Activated CD4-positive, alpha-beta memory T cell treated with anti-CD3 and anti-CD28 coated beads, Interleukin-2, amount 10 ng/mL, durations not matched to agents 7 days and 5 days (primary cell): ENCODE measurements around the gene PPAN. TPM values are rescaled to one million over a fixed set of nuclear protein-coding genes. Genes with fewer than 3 reads are reported as not detected.

Experiments used
- CTCF ChIA-PET: fragments of 350-600 bp; sonication (Branson Sonifier 250); formaldehyde crosslinking; loops from one replicate; lab custom pipeline; 2021; ENCODE audit warnings: antibody characterized with exemption, inconsistent platforms; lab: Charles Lee
- POLR2A ChIA-PET: fragments of 350-600 bp; sonication (Branson Sonifier 250); formaldehyde crosslinking; loops from one replicate; lab custom pipeline; 2021; ENCODE audit warnings: antibody characterized with exemption; lab: Charles Lee
- DNase-seq: peaks from one replicate; pipeline ENCODE4 v3.0.0-alpha.2; 2020
- H3K27ac Mint-ChIP-seq: one replicate; pipeline ENCODE4 v1.8.0; 2021; ENCODE audit warnings: mild to moderate bottlenecking, mixed read lengths
- H3K27me3 Mint-ChIP-seq: one replicate; pipeline ENCODE4 v1.8.0; 2021; ENCODE audit warnings: mixed read lengths
- H3K36me3 Mint-ChIP-seq: one replicate; pipeline ENCODE4 v1.8.0; 2021; ENCODE audit warnings: low read depth, mixed read lengths
- H3K4me1 Mint-ChIP-seq: one replicate; pipeline ENCODE4 v1.8.0; 2021; ENCODE audit warnings: mixed read lengths
- H3K4me3 Mint-ChIP-seq: one replicate; pipeline ENCODE4 v1.8.0; 2021; ENCODE audit warnings: mild to moderate bottlenecking, mixed read lengths
- H3K9me3 Mint-ChIP-seq: one replicate; pipeline ENCODE4 v1.8.0; 2021; ENCODE audit warnings: mixed read lengths
- total RNA-seq, 2 experiments: library from RNA; stranded (reverse); gene quantifications; one replicate each; pipeline ENCODE4 v1.2.3, GENCODE V29; 2021

Gene PPAN
- total RNA-seq, 2 experiments from 2014 or later, result 74.3 to 75.6 TPM

- ChIA-PET CTCF (interaction anchor here (0.6 to 0.8 kb wide), 3 partner anchors 10 to 113 kb away, joined by 3 to 5 read pairs (median 3); no protein-coding TSS in a partner anchor), POLR2A (interaction anchor here (1.5 to 1.7 kb wide), 2 partner anchors 13 to 16 kb away, joined by 3 to 4 read pairs; no protein-coding TSS in a partner anchor)
- Mint-ChIP-seq H3K27me3 (no peaks in the 10 kb centered on the region), H3K4me3 (no peak overlapping the region), H3K27ac (no peak overlapping the region), H3K36me3 (peaks cover 62% of the 10 kb centered on the region), H3K9me3 (no peaks in the 10 kb centered on the region), H3K4me1 (peaks cover 1% of the 10 kb centered on the region)
- no peak for DNase-seq
These were observed 30.8 kb downstream of the PPAN start for GRCh38 chr19:10136936-10137335.

GRCh38 chr19:10137751-10138682 lies 31.9 kb downstream of the PPAN start:
- Mint-ChIP-seq H3K36me3 (peaks cover 66% of the 10 kb centered on the region), H3K4me3 (no peak overlapping the region), H3K27me3 (no peaks in the 10 kb centered on the region), H3K9me3 (no peaks in the 10 kb centered on the region), H3K4me1 (peaks cover 7% of the 10 kb centered on the region), H3K27ac (no peak overlapping the region)
- DNase-seq, result no peak
- POLR2A ChIA-PET, result interaction anchor here (1.0 to 1.7 kb wide), 2 partner anchors 15 to 17 kb away, joined by 3 to 4 read pairs; no protein-coding TSS in a partner anchor
- CTCF ChIA-PET, result interaction anchor here (1.0 kb wide), 1 partner anchor 19 kb away, joined by 3 read pairs; no protein-coding TSS in a partner anchor

- peaks cover 16% of the 10 kb centered on the region for H3K4me1 Mint-ChIP-seq
- POLR2A ChIA-PET, result interaction anchor here (1.0 kb wide), 1 partner anchor 16 kb away, joined by 3 read pairs; no protein-coding TSS in a partner anchor
- no peaks in the 10 kb centered on the region for H3K9me3 Mint-ChIP-seq
- no peak for DNase-seq
- H3K27ac Mint-ChIP-seq, result no peak overlapping the region
- CTCF ChIA-PET, result interaction anchor here (0.6 to 1.1 kb wide), 3 partner anchors 20 to 249 kb away, joined by 3 to 4 read pairs (median 3); no protein-coding TSS in a partner anchor
- H3K36me3 Mint-ChIP-seq, result peaks cover 68% of the 10 kb centered on the region
- H3K4me3 Mint-ChIP-seq, result no peak overlapping the region
- H3K27me3 Mint-ChIP-seq, result no peaks in the 10 kb centered on the region
These were observed 33.0 kb downstream of the PPAN start for GRCh38 chr19:10138879-10139795.

GRCh38 chr19:10139952-10140351 lies 33.8 kb downstream of the PPAN start:
- peaks cover 24% of the 10 kb centered on the region for H3K4me1 Mint-ChIP-seq
- no peaks in the 10 kb centered on the region for H3K27me3 Mint-ChIP-seq
- ChIA-PET POLR2A (no interaction called here), CTCF (interaction anchor here (1.1 kb wide), 1 partner anchor 248 kb away, joined by 3 read pairs; no protein-coding TSS in a partner anchor)
- H3K9me3 Mint-ChIP-seq, result no peaks in the 10 kb centered on the region
- no peak overlapping the region for H3K27ac Mint-ChIP-seq
- no peak overlapping the region for H3K4me3 Mint-ChIP-seq
- DNase-seq, result no peak
- H3K36me3 Mint-ChIP-seq, result peaks cover 70% of the 10 kb centered on the region

- no peak for DNase-seq
- Mint-ChIP-seq H3K36me3 (peaks cover 81% of the 10 kb centered on the region), H3K4me1 (peaks cover 36% of the 10 kb centered on the region), H3K27ac (peak overlapping the region; percentile 49), H3K4me3 (no peak overlapping the region), H3K9me3 (no peaks in the 10 kb centered on the region), H3K27me3 (no peaks in the 10 kb centered on the region)
- ChIA-PET CTCF (no interaction called here), POLR2A (interaction anchor here (0.8 to 2.1 kb wide), 2 partner anchors 24 to 52 kb away, joined by 3 to 7 read pairs; no protein-coding TSS in a partner anchor)
These were observed 35.3 kb downstream of the PPAN start for GRCh38 chr19:10141479-10141878.

GRCh38 chr19:10141973-10142372 lies 35.8 kb downstream of the PPAN start:
- POLR2A ChIA-PET, result interaction anchor here (1.1 to 2.2 kb wide), 5 partner anchors 9 to 57 kb away, joined by 4 to 14 read pairs (median 8); no protein-coding TSS in a partner anchor
- Mint-ChIP-seq H3K27me3 (no peaks in the 10 kb centered on the region), H3K36me3 (peaks cover 81% of the 10 kb centered on the region)

GRCh38 chr19:10142701-10143375 lies 36.7 kb downstream of the PPAN start:
- H3K9me3 Mint-ChIP-seq, result no peaks in the 10 kb centered on the region
- H3K27ac Mint-ChIP-seq, result peak overlapping the region; percentile 97
- peak; percentile 50 for DNase-seq
- H3K4me3 Mint-ChIP-seq, result peak overlapping the region; percentile 59
- ChIA-PET POLR2A (interaction anchor here (0.7 to 2.2 kb wide), 16 partner anchors 10 to 356 kb away, joined by 3 to 14 read pairs (median 4); partner anchors contain the start of genes EIF3G, ICAM1 and P2RY11), CTCF (interaction anchor here (0.7 to 2.1 kb wide), 13 partner anchors 19 to 246 kb away, joined by 3 to 11 read pairs (median 5); partner anchors contain the start of gene ANGPTL6)
- H3K36me3 Mint-ChIP-seq, result peaks cover 79% of the 10 kb centered on the region
- no peaks in the 10 kb centered on the region for H3K27me3 Mint-ChIP-seq
- H3K4me1 Mint-ChIP-seq, result peaks cover 37% of the 10 kb centered on the region

More at GRCh38 chr19:10141973-10142372, 35.8 kb downstream of the PPAN start:
- peaks cover 37% of the 10 kb centered on the region for H3K4me1 Mint-ChIP-seq
- DNase-seq, result no peak
- H3K4me3 Mint-ChIP-seq, result no peak overlapping the region
- no peaks in the 10 kb centered on the region for H3K9me3 Mint-ChIP-seq
- peak overlapping the region; percentile 97 for H3K27ac Mint-ChIP-seq
- CTCF ChIA-PET, result interaction anchor here (1.1 to 2.1 kb wide), 2 partner anchors 50 to 108 kb away, joined by 3 to 11 read pairs; no protein-coding TSS in a partner anchor

- peak; percentile 22 for DNase-seq
- ChIA-PET POLR2A (interaction anchor here (0.7 to 2.2 kb wide), 15 partner anchors 11 to 356 kb away, joined by 3 to 14 read pairs (median 5); partner anchors contain the start of genes EIF3G and ICAM1), CTCF (interaction anchor here (0.8 to 2.1 kb wide), 10 partner anchors 23 to 245 kb away, joined by 3 to 11 read pairs (median 5); partner anchors contain the start of gene ANGPTL6)
- Mint-ChIP-seq H3K9me3 (no peaks in the 10 kb centered on the region), H3K27ac (peak overlapping the region; percentile 97), H3K36me3 (peaks cover 77% of the 10 kb centered on the region), H3K27me3 (no peaks in the 10 kb centered on the region), H3K4me1 (peaks cover 37% of the 10 kb centered on the region), H3K4me3 (peak overlapping the region; percentile 2)
These were observed 37.5 kb downstream of the PPAN start for GRCh38 chr19:10143681-10144080.

GRCh38 chr19:10144361-10144760 lies 38.2 kb downstream of the PPAN start:
- ChIA-PET CTCF (interaction anchor here (1.2 to 1.4 kb wide), 2 partner anchors 24 to 114 kb away, joined by 3 to 4 read pairs; no protein-coding TSS in a partner anchor), POLR2A (interaction anchor here (1.0 to 2.2 kb wide), 5 partner anchors 16 to 114 kb away, joined by 3 to 9 read pairs (median 4); no protein-coding TSS in a partner anchor)
- peak overlapping the region; percentile 97 for H3K27ac Mint-ChIP-seq
- H3K36me3 Mint-ChIP-seq, result peaks cover 76% of the 10 kb centered on the region
- H3K27me3 Mint-ChIP-seq, result no peaks in the 10 kb centered on the region
- H3K4me3 Mint-ChIP-seq, result no peak overlapping the region
- peaks cover 37% of the 10 kb centered on the region for H3K4me1 Mint-ChIP-seq
- no peak for DNase-seq
- H3K9me3 Mint-ChIP-seq, result no peaks in the 10 kb centered on the region

GRCh38 chr19:10145031-10145430 lies 38.9 kb downstream of the PPAN start:
- Mint-ChIP-seq H3K36me3 (peaks cover 79% of the 10 kb centered on the region), H3K4me3 (no peak overlapping the region), H3K4me1 (peaks cover 37% of the 10 kb centered on the region), H3K27me3 (no peaks in the 10 kb centered on the region), H3K27ac (peak overlapping the region; percentile 16), H3K9me3 (no peaks in the 10 kb centered on the region)
- ChIA-PET POLR2A (interaction anchor here (1.1 to 1.2 kb wide), 2 partner anchors 39 to 91 kb away, joined by 3 read pairs; partner anchors contain the start of gene PPAN), CTCF (interaction anchor here (0.6 to 1.4 kb wide), 3 partner anchors 25 to 114 kb away, joined by 3 to 4 read pairs (median 4); no protein-coding TSS in a partner anchor)
- no peak for DNase-seq

- H3K4me3 Mint-ChIP-seq, result no peak overlapping the region
- no peak overlapping the region for H3K27ac Mint-ChIP-seq
- H3K9me3 Mint-ChIP-seq, result no peaks in the 10 kb centered on the region
- peaks cover 83% of the 10 kb centered on the region for H3K36me3 Mint-ChIP-seq
- POLR2A ChIA-PET, result interaction anchor here (1.2 kb wide), 1 partner anchor 40 kb away, joined by 3 read pairs; the partner anchor contains the start of gene PPAN
- CTCF ChIA-PET, result no interaction called here
- H3K27me3 Mint-ChIP-seq, result no peaks in the 10 kb centered on the region
- no peak for DNase-seq
- peaks cover 37% of the 10 kb centered on the region for H3K4me1 Mint-ChIP-seq
These were observed 40.0 kb downstream of the PPAN start for GRCh38 chr19:10146142-10146541.
